Stimulated activated CD4-positive, alpha-beta T cell treated with anti-CD3 and anti-CD28 coated beads, Interleukin-1b, Interleukin-23, amount 100 ng/mL, for 24 hours (primary cell): ENCODE data around the gene REN.

Experiments
- DNase-seq, 4 experiments: peaks; one replicate each; pipeline ENCODE4 v3.0.0-alpha.2; 2020; ENCODE audit warnings: low read depth in 4 of 4, low spot score in 1 of 4

Gene REN

GRCh38 chr1:204110894-204111633, 55.1 kb downstream of the REN start:
- no peak for DNase-seq

- no peak for DNase-seq
Measured at GRCh38 chr1:204108312-204109141, 57.6 kb downstream of the REN start.

GRCh38 chr1:204107892-204108291, 58.2 kb downstream of the REN start:
- DNase-seq: no peak

GRCh38 chr1:204106825-204107224, 59.3 kb downstream of the REN start:
- no peak for DNase-seq

GRCh38 chr1:204105131-204105515, 61.0 kb downstream of the REN start:
- DNase-seq: no peak
